Measurements from ENCODE around the gene PCDHB1. TPM values are rescaled to one million over a fixed set of nuclear protein-coding genes. Genes with fewer than 3 reads are reported as not detected.
"Not testable (repeated sequence)": the region's sequence is repeated elsewhere in the genome, so short reads cannot be mapped to it uniquely, and the experiment has no call there.

PCDHB1 gene
- total RNA-seq, 1 experiment from 2014 or later = not detected

DNA sequence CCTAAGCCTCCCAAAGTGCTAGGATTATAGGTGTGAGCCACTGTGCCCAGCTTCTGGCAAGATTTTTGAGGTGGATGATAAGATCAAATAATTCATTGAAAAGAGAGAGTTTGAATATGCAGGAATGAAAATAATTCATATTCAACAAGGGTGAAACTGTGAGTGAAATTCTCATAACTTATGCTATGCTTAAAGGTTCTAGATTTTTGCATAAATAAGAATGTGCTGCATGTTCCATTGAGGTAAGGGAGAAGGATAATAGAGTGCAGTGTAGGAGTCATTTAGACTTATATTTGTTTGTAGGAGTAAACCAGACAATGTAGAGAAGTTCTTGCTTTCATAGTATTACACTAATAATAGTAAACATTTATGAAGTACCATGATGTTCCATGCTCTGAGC, 31.1 kb downstream of the PCDHB1 start:
- no peak for DNase-seq (ENCODE audit: low read depth)

DNA sequence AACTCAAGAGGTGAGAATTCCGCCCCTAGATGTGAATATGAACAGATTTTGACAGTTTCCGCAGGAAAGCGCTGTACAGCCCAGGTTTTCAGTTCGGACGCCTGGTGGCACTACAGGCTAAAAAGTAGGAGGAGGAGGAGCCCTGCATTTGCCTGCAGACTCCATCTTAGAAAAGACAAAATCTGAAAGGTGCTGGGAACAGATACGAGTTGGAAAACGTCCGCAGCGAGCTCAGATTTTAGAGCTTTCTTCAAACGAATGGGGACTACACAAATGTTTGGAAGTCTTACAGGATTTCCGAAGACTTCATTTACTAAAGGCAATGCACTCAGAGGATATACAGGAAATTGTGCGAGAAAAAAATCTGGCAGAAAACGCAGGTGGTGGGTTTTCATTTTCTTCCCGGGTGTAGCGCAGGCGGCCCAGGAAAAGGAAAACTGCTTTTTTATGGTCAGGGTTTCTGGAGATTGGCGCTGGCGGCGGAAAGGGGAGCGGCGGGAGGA, 33.4 kb downstream of the PCDHB1 start:
- peak; percentile 78 for DNase-seq (ENCODE audit: low read depth)

DNA sequence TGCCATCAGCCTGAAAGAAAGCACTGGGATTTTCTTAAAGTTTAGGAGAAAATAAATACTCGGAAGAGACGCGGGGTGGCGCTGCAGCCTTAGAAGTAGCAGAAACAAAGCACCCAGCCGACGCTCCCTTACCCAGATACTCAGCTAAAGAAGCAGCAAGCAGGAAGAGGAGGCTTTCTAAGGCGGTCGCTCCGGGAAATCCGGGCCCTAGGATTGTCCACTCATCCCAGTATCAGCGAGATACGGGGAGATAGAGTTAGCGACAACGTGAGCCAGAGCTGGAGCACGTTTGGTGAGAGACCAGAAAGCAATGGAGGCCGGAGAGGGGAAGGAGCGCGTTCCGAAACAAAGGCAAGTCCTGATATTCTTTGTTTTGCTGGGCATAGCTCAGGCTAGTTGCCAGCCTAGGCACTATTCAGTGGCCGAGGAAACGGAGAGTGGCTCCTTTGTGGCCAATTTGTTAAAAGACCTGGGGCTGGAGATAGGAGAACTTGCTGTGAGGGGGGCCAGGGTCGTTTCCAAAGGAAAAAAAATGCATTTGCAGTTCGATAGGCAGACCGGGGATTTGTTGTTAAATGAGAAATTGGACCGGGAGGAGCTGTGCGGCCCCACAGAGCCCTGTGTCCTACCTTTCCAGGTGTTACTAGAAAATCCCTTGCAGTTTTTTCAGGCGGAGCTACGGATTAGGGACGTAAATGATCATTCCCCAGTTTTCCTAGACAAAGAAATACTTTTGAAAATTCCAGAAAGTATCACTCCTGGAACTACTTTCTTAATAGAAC, 43.5 kb downstream of the PCDHB1 start, which contains the start of gene PCDHB2:
Gene PCDHB2 (plus strand): TSS at position 135 of the 782 bp plus-strand sequence. CDS start 176 bp downstream, at position 311.
- DNase-seq (ENCODE audit: low read depth) = peak; percentile 40

DNA sequence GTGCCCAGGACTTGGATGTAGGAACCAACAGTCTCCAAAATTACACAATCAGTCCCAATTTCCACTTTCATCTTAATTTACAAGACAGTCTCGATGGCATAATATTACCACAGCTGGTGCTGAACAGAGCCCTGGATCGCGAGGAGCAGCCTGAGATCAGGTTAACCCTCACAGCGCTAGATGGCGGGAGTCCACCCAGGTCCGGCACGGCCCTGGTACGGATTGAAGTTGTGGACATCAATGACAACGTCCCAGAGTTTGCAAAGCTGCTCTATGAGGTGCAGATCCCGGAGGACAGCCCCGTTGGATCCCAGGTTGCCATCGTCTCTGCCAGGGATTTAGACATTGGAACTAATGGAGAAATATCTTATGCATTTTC, 44.1 kb downstream of the PCDHB1 start:
- no peak for DNase-seq (ENCODE audit: low read depth)

DNA sequence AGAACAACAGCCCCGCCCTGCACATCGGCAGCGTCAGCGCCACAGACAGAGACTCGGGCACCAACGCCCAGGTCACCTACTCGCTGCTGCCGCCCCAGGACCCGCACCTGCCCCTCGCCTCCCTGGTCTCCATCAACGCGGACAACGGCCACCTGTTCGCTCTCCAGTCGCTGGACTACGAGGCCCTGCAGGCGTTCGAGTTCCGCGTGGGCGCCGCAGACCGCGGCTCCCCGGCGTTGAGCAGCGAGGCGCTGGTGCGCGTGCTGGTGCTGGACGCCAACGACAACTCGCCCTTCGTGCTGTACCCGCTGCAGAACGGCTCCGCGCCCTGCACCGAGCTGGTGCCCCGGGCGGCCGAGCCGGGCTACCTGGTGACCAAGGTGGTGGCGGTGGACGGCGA, 45.0 kb downstream of the PCDHB1 start:
- not testable (repeated sequence) for DNase-seq (ENCODE audit: low read depth)

DNA sequence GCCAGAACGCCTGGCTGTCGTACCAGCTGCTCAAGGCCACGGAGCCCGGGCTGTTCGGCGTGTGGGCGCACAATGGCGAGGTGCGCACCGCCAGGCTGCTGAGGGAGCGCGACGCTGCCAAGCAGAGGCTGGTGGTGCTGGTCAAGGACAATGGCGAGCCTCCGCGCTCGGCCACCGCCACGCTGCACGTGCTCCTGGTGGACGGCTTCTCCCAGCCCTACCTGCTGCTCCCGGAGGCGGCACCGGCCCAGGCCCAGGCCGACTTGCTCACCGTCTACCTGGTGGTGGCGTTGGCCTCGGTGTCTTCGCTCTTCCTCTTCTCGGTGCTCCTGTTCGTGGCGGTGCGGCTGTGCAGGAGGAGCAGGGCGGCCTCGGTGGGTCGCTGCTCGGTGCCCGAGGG, 45.4 kb downstream of the PCDHB1 start:
- not testable (repeated sequence) for DNase-seq (ENCODE audit: low read depth)

DNA sequence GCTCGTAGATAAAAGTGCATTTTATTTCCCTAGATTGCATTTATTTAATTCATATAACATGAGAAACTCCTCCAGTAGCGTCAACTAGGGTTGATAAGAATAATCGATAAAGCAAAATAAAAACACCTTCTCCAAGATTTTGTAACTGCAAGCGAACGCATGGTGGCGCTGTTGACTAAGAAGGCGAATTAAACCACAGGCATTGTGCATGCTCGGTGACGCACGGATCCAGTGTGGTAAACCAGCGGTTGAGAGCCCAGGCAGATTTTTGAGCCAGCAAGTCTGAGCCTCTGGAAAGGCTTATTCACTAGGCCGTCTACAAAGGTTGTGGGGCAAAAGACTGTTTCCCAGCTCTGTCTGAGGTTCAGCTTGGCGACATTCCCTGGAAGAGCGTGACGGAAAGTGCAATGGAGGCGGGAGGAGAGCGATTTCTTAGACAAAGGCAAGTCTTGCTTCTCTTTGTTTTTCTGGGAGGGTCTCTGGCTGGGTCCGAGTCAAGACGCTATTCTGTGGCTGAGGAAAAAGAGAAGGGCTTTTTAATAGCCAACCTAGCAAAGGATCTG, 49.1 kb downstream of the PCDHB1 start, which contains the start of gene PCDHB3:
Gene PCDHB3 (plus strand): TSS at position 231 of the 563 bp plus-strand sequence. CDS start 177 bp downstream, at position 408.
- peak; percentile 87 for DNase-seq (ENCODE audit: low read depth)

DNA sequence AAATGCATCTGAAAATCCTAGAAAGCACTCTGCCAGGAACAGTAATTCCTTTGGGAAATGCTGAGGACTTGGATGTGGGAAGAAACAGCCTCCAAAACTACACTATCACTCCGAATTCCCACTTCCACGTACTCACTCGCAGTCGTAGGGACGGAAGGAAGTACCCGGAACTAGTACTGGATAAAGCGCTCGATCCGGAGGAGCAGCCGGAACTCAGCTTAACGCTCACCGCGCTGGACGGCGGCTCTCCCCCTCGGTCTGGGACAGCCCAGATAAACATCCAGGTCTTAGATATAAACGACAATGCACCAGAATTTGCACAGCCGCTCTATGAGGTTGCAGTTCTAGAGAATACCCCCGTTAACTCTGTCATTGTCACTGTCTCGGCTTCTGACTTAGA, 49.9 kb downstream of the PCDHB1 start:
- peak; percentile 30 for DNase-seq (ENCODE audit: low read depth)

DNA sequence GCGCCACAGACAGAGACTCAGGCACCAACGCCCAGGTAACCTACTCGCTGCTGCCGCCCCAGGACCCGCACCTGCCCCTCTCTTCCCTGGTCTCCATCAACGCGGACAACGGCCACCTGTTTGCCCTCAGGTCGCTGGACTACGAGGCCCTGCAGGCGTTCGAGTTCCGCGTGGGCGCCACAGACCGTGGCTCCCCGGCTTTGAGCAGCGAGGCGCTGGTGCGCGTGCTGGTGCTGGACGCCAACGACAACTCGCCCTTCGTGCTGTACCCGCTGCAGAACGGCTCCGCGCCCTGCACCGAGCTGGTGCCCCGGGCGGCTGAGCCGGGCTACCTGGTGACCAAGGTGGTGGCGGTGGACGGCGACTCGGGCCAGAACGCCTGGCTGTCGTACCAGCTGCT, 50.9 kb downstream of the PCDHB1 start:
- DNase-seq (ENCODE audit: low read depth) = not testable (repeated sequence)

DNA sequence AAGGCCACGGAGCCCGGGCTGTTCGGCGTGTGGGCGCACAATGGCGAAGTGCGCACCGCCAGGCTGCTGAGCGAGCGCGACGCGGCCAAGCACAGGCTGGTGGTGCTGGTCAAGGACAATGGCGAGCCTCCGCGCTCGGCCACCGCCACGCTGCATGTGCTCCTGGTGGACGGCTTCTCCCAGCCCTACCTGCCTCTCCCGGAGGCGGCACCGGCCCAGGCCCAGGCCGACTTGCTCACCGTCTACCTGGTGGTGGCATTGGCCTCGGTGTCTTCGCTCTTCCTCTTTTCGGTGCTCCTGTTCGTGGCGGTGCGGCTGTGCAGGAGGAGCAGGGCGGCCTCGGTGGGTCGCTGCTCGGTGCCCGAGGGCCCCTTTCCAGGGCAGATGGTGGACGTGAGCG, 51.3 kb downstream of the PCDHB1 start:
- not testable (repeated sequence) for DNase-seq (ENCODE audit: low read depth)

DNA sequence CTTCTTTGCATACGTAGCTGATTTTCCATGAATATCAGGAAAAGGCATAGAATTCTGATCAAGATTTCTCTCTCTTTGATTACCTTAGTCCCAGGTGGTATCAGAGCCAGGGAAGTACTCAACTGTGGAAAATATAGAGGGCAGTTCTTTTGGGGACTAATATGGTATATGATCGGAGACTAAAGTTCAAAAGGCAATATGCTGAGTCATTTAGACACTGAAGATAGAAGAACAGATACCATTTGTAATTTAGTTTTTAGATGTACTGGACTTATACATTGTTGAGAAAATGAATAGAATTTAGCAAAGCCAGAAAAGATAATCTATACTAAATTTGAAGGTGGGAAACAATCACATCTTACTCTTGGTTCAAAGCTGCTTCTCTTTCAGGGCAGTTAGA, 54.2 kb downstream of the PCDHB1 start:
- DNase-seq (ENCODE audit: low read depth) = no peak

Other genes starting within 250 kb of the PCDHB1 start
- gene PCDHA4, start 244.3 kb upstream of the PCDHB1 start, total RNA-seq (2014; rRNA removed; shearing (Covaris generic)) = not detected in 2 replicates
- not detected in 2 replicates for gene PCDHA5, start 229.8 kb upstream of the PCDHB1 start, total RNA-seq (2014; rRNA removed; shearing (Covaris generic))
- gene PCDHA6, start 223.4 kb upstream of the PCDHB1 start, total RNA-seq (2014; rRNA removed; shearing (Covaris generic)) = not detected in 2 replicates
- 0.02 TPM in 1 of 2 replicates, not detected in the other for gene PCDHA7, start 217.1 kb upstream of the PCDHB1 start, total RNA-seq (2014; rRNA removed; shearing (Covaris generic))
- gene PCDHA8, start 210.2 kb upstream of the PCDHB1 start, total RNA-seq (2014; rRNA removed; shearing (Covaris generic)) = not detected in 2 replicates
- not detected in 2 replicates for gene PCDHA9, start 203.0 kb upstream of the PCDHB1 start, total RNA-seq (2014; rRNA removed; shearing (Covaris generic))
- gene PCDHA10, start 195.5 kb upstream of the PCDHB1 start, total RNA-seq (2014; rRNA removed; shearing (Covaris generic)) = not detected in 2 replicates
- 0.07 and 0.27 TPM in 2 replicates for gene PCDHA11, start 182.4 kb upstream of the PCDHB1 start, total RNA-seq (2014; rRNA removed; shearing (Covaris generic))
- gene PCDHA12, start 176.1 kb upstream of the PCDHB1 start, total RNA-seq (2014; rRNA removed; shearing (Covaris generic)) = not detected in 2 replicates
- not detected in 2 replicates for gene PCDHA13, start 169.2 kb upstream of the PCDHB1 start, total RNA-seq (2014; rRNA removed; shearing (Covaris generic))
- gene PCDHAC1, start 125.1 kb upstream of the PCDHB1 start, total RNA-seq (2014; rRNA removed; shearing (Covaris generic)) = 0.25 and 0.34 TPM in 2 replicates
- gene PCDHAC2, start 84.9 kb upstream of the PCDHB1 start, total RNA-seq (2014; rRNA removed; shearing (Covaris generic)) = 0.17 TPM in 1 of 2 replicates, not detected in the other
- 0.32 and 2.1 TPM in 2 replicates for gene PCDHB2, start 43.2 kb downstream of the PCDHB1 start, total RNA-seq (2014; rRNA removed; shearing (Covaris generic))
- 3.9 and 8.0 TPM in 2 replicates for gene PCDHB3, start 49.1 kb downstream of the PCDHB1 start, total RNA-seq (2014; rRNA removed; shearing (Covaris generic))
- 0.07 TPM in 1 of 2 replicates, not detected in the other for gene PCDHB4, start 70.4 kb downstream of the PCDHB1 start, total RNA-seq (2014; rRNA removed; shearing (Covaris generic))
- gene PCDHB5, start 83.8 kb downstream of the PCDHB1 start, total RNA-seq (2014; rRNA removed; shearing (Covaris generic)) = not detected in 2 replicates
- gene PCDHB6, start 98.7 kb downstream of the PCDHB1 start, total RNA-seq (2014; rRNA removed; shearing (Covaris generic)) = 0.49 and 0.62 TPM in 2 replicates
- 1.7 and 2.1 TPM in 2 replicates for gene PCDHB7, start 121.3 kb downstream of the PCDHB1 start, total RNA-seq (2014; rRNA removed; shearing (Covaris generic))
- 0.98 and 3.8 TPM in 2 replicates for gene PCDHB8, start 126.4 kb downstream of the PCDHB1 start, total RNA-seq (2014; rRNA removed; shearing (Covaris generic))
- 3.0 and 8.6 TPM in 2 replicates for gene PCDHB16, start 131.0 kb downstream of the PCDHB1 start, total RNA-seq (2014; rRNA removed; shearing (Covaris generic))
- 1.6 and 9.3 TPM in 2 replicates for gene PCDHB9, start 135.8 kb downstream of the PCDHB1 start, total RNA-seq (2014; rRNA removed; shearing (Covaris generic))
- 0.49 and 1.3 TPM in 2 replicates for gene PCDHB10, start 141.0 kb downstream of the PCDHB1 start, total RNA-seq (2014; rRNA removed; shearing (Covaris generic))
- gene PCDHB11, start 148.3 kb downstream of the PCDHB1 start, total RNA-seq (2014; rRNA removed; shearing (Covaris generic)) = 0.25 and 0.49 TPM in 2 replicates
- 1.7 and 2.6 TPM in 2 replicates for gene PCDHB12, start 157.3 kb downstream of the PCDHB1 start, total RNA-seq (2014; rRNA removed; shearing (Covaris generic))
- 0.39 and 0.42 TPM in 2 replicates for gene PCDHB13, start 162.5 kb downstream of the PCDHB1 start, total RNA-seq (2014; rRNA removed; shearing (Covaris generic))
- gene PCDHB14, start 172.0 kb downstream of the PCDHB1 start, total RNA-seq (2014; rRNA removed; shearing (Covaris generic)) = 0.44 and 1.9 TPM in 2 replicates
- 0.17 TPM in 1 of 2 replicates, not detected in the other for gene PCDHB15, start 194.0 kb downstream of the PCDHB1 start, total RNA-seq (2014; rRNA removed; shearing (Covaris generic))